Neutrophil (primary cell): Measurements from ENCODE around the gene NELL2.

Experiments
- H3K27ac ChIP-seq: fragments of 200-600 bp; sonication (generic); 2 replicates; pipeline ENCODE4 v1.5.1; 2016; ENCODE audit warnings: mild to moderate bottlenecking, moderate library complexity
- H3K27me3 ChIP-seq: fragments of 200-600 bp; sonication (generic); 2 replicates; pipeline ENCODE4 v1.6.0; 2016; ENCODE audit warnings: mild to moderate bottlenecking
- H3K36me3 ChIP-seq: fragments of 200-600 bp; sonication (generic); 2 replicates; pipeline ENCODE4 v1.5.1; 2017
- H3K4me1 ChIP-seq, 2 experiments: fragments of 200-600 bp in 1 of 2; sonication (generic) in 1 of 2; 1 replicate in 1 of 2; 2 replicates in 1 of 2; pipeline versions ENCODE4 v1.5.1 to v1.6.1; 2013 to 2016; ENCODE audit warnings: low read depth in 1 of 2, low read length in 1 of 2, mild to moderate bottlenecking in 1 of 2, moderate library complexity in 1 of 2; ENCODE audit not compliant: control insufficient read depth in 1 of 2, insufficient read depth in 1 of 2
- H3K4me3 ChIP-seq, 2 experiments: fragments of 200-600 bp in 1 of 2; sonication (generic) in 1 of 2; 1 replicate in 1 of 2; 2 replicates in 1 of 2; pipeline ENCODE4 v1.5.1; 2013 to 2016; ENCODE audit warnings: low read depth in 1 of 2, low read length in 1 of 2, mild to moderate bottlenecking in 1 of 2, moderate library complexity in 1 of 2
- H3K9me3 ChIP-seq: fragments of 200-600 bp; sonication (generic); 2 replicates; pipeline ENCODE4 v1.5.1; 2016
- TF ChIP-seq, protein P1 (sequence below): fragments of 200-600 bp; sonication (generic); IDR thresholded peaks from 2 replicates; pipeline ENCODE4 v1.5.1; 2016; ENCODE audit warnings: antibody characterized with exemption

The NELL2 gene

DNA sequence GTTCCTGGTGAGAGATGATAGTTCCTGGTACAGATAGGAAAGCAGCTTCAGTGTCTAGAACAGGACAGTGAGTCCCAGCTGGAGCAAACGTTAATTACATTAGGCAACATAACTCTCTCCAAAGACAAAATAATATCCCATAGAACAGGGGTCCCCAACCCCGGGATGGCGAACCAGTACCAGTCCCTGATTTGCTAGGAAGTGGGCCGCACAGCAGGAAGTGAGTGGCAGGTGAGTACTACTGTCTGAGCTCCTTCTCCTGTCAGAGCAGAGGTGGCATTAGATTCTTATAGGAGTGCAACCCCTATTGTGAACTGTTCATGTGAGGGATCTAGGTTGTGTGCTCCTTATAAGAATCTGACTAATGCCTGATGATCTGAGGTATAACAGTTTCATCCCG is 204.1 kb downstream of the NELL2 start:
- Histone ChIP-seq H3K9me3 (no peaks in the 10 kb centered on the region), H3K27ac (no peak overlapping the region), H3K36me3 (no peaks in the 10 kb centered on the region), H3K4me1 (no peaks in the 10 kb centered on the region), H3K4me3 (no peak overlapping the region), H3K27me3 (no peaks in the 10 kb centered on the region)
- TF ChIP-seq, protein P1, sequence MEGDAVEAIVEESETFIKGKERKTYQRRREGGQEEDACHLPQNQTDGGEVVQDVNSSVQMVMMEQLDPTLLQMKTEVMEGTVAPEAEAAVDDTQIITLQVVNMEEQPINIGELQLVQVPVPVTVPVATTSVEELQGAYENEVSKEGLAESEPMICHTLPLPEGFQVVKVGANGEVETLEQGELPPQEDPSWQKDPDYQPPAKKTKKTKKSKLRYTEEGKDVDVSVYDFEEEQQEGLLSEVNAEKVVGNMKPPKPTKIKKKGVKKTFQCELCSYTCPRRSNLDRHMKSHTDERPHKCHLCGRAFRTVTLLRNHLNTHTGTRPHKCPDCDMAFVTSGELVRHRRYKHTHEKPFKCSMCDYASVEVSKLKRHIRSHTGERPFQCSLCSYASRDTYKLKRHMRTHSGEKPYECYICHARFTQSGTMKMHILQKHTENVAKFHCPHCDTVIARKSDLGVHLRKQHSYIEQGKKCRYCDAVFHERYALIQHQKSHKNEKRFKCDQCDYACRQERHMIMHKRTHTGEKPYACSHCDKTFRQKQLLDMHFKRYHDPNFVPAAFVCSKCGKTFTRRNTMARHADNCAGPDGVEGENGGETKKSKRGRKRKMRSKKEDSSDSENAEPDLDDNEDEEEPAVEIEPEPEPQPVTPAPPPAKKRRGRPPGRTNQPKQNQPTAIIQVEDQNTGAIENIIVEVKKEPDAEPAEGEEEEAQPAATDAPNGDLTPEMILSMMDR, result no peak

DNA sequence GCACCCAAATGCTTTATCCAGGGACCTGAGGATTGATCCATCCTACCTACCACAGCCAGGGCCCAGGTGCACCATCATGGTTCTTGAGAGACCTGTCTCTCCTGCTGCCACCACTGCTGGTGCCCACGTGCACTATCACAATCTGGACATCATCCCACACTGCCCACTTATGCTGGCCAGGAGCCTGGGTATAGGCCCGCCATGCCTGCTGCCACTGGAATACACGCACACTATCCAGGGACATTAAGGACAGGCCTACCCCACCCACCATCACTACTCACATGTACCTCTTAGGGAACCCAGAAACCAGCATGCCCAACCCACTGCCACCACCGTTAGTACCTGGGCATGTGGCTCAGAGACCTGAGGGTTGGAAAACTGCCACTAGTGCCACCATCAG is 207.7 kb downstream of the NELL2 start:
- TF ChIP-seq, protein P1, result no peak
- Histone ChIP-seq H3K36me3 (no peaks in the 10 kb centered on the region), H3K4me3 (no peak overlapping the region), H3K9me3 (no peaks in the 10 kb centered on the region), H3K27me3 (no peaks in the 10 kb centered on the region), H3K27ac (no peak overlapping the region), H3K4me1 (no peaks in the 10 kb centered on the region)

DNA sequence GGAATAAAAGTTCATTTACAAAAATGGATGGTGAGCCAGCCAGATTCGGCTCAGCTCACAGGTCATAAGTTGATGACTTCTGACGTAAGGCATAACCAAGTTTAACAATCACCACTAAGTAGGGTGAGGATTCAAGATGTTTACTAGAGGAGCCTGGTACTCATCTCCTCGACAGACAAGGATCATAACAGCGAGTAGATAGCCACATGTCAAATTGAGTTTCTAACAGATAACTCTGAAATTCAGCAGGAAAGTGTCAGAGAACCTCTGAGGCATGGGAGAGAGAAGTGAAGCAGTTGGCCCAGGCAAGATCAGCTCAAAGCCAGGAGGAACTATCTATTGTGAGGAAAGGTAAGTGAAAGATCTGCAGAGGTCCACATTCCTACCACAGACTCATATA is 208.7 kb downstream of the NELL2 start:
- Histone ChIP-seq H3K4me3 (no peak overlapping the region), H3K9me3 (no peaks in the 10 kb centered on the region), H3K36me3 (no peaks in the 10 kb centered on the region), H3K27ac (no peak overlapping the region), H3K27me3 (no peaks in the 10 kb centered on the region), H3K4me1 (no peaks in the 10 kb centered on the region)
- TF ChIP-seq, protein P1, result no peak

DNA sequence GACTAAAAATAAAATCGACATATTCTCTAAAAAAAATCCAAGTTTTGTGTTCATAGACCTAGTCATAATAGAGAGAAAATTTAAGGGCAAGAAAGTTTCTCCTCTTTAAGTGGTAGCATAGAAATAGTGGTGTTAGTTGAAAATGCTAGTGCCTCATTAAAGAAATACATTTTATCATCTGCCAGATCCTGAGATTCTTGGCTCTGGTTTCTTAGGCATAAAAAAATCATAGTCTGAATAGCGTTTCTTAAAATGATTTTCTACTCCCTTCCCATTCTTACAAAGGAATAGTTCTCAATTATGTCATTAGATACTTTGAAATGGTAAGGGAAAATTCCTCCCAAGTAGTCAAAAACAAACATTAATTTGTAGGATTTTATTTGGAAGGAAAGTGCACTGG is 212.8 kb downstream of the NELL2 start:
- TF ChIP-seq, protein P1, result no peak
- H3K9me3 ChIP-seq, result no peaks in the 10 kb centered on the region

DNA sequence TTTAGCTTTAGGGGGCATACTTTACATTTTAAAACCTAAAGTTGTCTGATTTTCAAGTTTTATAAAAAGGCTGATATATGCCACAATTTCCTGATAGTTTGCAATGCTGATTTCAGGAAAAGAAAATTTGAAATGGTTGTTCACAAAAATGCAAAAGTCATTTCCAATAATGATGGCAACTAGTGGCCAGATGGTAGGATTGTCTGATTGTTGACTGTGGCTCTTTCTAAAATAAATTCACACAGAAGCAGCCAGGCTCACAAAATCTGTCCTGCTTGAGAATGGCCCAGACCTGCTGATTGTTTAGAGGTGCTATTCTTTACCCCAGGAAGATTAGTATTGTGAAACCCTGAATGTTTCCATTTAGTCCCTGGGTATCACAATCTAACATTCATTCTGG is 220.3 kb downstream of the NELL2 start:
- TF ChIP-seq, protein P1, result no peak
- Histone ChIP-seq H3K27me3 (no peaks in the 10 kb centered on the region), H3K4me3 (no peak overlapping the region), H3K36me3 (no peaks in the 10 kb centered on the region), H3K27ac (no peak overlapping the region), H3K9me3 (no peaks in the 10 kb centered on the region), H3K4me1 (no peaks in the 10 kb centered on the region)

More for the DNA sequence above, 212.8 kb downstream of the NELL2 start:
- no peak overlapping the region for H3K4me3 ChIP-seq
- H3K4me1 ChIP-seq, result no peaks in the 10 kb centered on the region
- no peaks in the 10 kb centered on the region for H3K27me3 ChIP-seq
- H3K36me3 ChIP-seq, result no peaks in the 10 kb centered on the region
- no peak overlapping the region for H3K27ac ChIP-seq
